ENCODE data around the gene KCNC1.

Gene KCNC1

DNA sequence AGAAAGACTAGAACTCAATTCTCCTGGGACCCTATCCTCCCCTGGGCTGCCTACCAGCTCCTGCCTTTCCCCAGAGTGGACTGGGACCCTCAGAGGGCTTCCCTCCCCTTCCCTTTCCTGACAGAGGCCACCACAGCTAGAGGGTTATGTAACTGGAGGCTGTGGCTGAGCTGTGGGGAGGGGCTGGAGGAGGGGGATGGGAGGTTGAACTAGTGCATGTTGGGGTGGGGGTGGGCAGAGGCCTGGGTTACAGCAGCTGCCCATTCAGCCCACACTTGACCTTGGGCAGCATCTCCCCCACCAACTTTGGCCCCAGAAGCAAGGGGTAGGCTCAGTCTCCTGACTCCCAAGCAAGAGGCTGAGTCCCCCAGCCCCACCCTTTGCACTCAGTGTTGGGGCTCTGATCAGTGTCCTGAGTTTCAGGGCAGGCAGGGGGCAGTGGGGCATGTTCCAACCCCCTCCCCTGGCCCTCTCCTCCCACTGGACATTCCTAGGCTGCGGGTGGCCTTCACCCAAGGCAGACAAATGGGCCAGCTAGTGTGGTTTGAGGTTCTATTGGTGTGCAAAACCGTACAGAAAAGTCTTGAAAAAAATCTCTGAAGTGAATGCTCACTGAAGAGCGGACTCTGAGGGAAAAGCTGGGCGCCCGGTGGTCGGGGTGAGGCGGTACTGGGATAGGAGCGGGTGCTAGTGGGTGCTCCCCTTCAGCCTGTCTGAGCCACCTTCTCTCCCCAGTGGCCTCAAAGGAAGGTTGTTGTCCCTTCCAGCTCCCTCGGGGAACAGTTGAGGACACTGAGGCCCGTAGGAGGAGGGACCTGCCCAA is 3.8 kb downstream of the KCNC1 start:
- Histone ChIP-seq H3K27ac (ENCODE audit: low read length) (no peak overlapping the region), H3K36me3 (ENCODE audit: control insufficient read depth, insufficient read depth, low read length) (no peaks in the 10 kb centered on the region), H3K4me1 (ENCODE audit: control insufficient read depth, insufficient read depth, low read length) (peaks cover 6% of the 10 kb centered on the region), H3K4me3 (ENCODE audit: low read length) (no peak overlapping the region), H3K9me3 (ENCODE audit: control insufficient read depth, insufficient read depth, low read length) (no peaks in the 10 kb centered on the region), H3K27me3 (ENCODE audit: control insufficient read depth, insufficient read depth, low read length) (peaks cover 30% of the 10 kb centered on the region)
- no CpG with 5 or more reads among the region's 10 CpGs for WGBS (ENCODE audit: insufficient coverage, insufficient read length)
- DNase-seq (ENCODE audit: low read depth, low spot score): no peak

- peaks cover 6% of the 10 kb centered on the region for H3K4me1 ChIP-seq (ENCODE audit: control insufficient read depth, insufficient read depth, low read length)
- WGBS (ENCODE audit: insufficient coverage, insufficient read length): no CpG with 5 or more reads among the region's 6 CpGs
- no peaks in the 10 kb centered on the region for H3K36me3 ChIP-seq (ENCODE audit: control insufficient read depth, insufficient read depth, low read length)
- no peak for DNase-seq (ENCODE audit: low read depth, low spot score)
- H3K4me3 ChIP-seq (ENCODE audit: low read length): no peak overlapping the region
- peaks cover 20% of the 10 kb centered on the region for H3K27me3 ChIP-seq (ENCODE audit: control insufficient read depth, insufficient read depth, low read length)
- H3K27ac ChIP-seq (ENCODE audit: low read length): no peak overlapping the region
- H3K9me3 ChIP-seq (ENCODE audit: control insufficient read depth, insufficient read depth, low read length): no peaks in the 10 kb centered on the region
Observed at GRCh38 chr11:17739945-17740338, 5.4 kb downstream of the KCNC1 start.

- Histone ChIP-seq H3K27me3 (ENCODE audit: control insufficient read depth, insufficient read depth, low read length) (peaks cover 18% of the 10 kb centered on the region), H3K4me3 (ENCODE audit: low read length) (no peak overlapping the region), H3K36me3 (ENCODE audit: control insufficient read depth, insufficient read depth, low read length) (no peaks in the 10 kb centered on the region), H3K9me3 (ENCODE audit: control insufficient read depth, insufficient read depth, low read length) (no peaks in the 10 kb centered on the region), H3K4me1 (ENCODE audit: control insufficient read depth, insufficient read depth, low read length) (peaks cover 6% of the 10 kb centered on the region), H3K27ac (ENCODE audit: low read length) (no peak overlapping the region)
- no CpG with 5 or more reads among the region's 7 CpGs for WGBS (ENCODE audit: insufficient coverage, insufficient read length)
- DNase-seq (ENCODE audit: low read depth, low spot score): no peak
Observed at GRCh38 chr11:17740649-17741235, 6.2 kb downstream of the KCNC1 start.

DNA sequence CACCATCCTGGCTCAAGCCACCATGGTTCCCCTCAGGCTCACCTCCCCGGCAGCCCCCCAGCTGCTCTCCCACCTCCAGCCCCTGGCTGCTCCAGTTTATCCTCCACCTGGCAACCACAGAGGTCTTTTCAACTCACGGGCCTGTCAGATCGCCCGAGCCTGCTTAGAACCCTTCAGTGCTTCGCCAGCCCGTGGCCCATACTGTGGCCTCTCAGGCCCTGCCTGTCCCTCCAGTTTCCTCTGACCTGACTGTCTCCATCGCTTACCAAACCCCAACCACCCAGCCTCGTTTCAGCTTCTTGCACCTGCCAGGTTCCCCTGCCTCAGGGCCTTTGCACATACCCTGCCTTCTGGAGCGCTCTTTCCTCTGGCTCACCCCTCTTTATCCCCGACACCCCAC is 6.9 kb downstream of the KCNC1 start:
- no peak for DNase-seq (ENCODE audit: low read depth, low spot score)
- WGBS (ENCODE audit: insufficient coverage, insufficient read length): no CpG with 5 or more reads among the region's 10 CpGs

DNA sequence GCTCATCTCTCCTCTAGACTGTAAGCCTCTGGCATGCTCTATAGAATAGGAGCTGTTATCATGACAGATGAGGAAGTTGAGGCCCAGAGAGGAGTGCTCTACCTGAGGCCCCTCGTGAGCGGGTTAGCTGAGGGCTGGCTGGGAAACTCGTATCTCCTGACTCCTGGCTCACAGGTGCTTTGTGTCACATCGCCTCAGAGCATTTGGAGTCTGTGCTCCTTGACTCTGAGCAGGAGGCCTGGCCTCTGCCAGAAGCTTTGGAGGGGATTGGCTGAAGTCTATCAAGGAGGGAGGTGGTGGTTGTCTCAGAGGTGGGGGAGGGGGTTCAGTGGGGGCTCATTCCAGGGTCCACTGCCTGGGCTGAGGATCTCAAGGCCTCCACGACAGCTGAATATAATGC is 7.4 kb downstream of the KCNC1 start:
- H3K27me3 ChIP-seq (ENCODE audit: control insufficient read depth, insufficient read depth, low read length): peaks cover 6% of the 10 kb centered on the region
- no CpG with 5 or more reads among the region's 5 CpGs for WGBS (ENCODE audit: insufficient coverage, insufficient read length)
- DNase-seq (ENCODE audit: low read depth, low spot score): no peak
- H3K4me3 ChIP-seq (ENCODE audit: low read length): no peak overlapping the region
- no peaks in the 10 kb centered on the region for H3K36me3 ChIP-seq (ENCODE audit: control insufficient read depth, insufficient read depth, low read length)
- no peak overlapping the region for H3K27ac ChIP-seq (ENCODE audit: low read length)
- H3K4me1 ChIP-seq (ENCODE audit: control insufficient read depth, insufficient read depth, low read length): peaks cover 1% of the 10 kb centered on the region; the same call in 1 of the 2 replicates
- H3K9me3 ChIP-seq (ENCODE audit: control insufficient read depth, insufficient read depth, low read length): no peaks in the 10 kb centered on the region

More for the DNA sequence above, 6.9 kb downstream of the KCNC1 start:
- Histone ChIP-seq H3K36me3 (ENCODE audit: control insufficient read depth, insufficient read depth, low read length) (no peaks in the 10 kb centered on the region), H3K27ac (ENCODE audit: low read length) (no peak overlapping the region), H3K4me3 (ENCODE audit: low read length) (no peak overlapping the region), H3K4me1 (ENCODE audit: control insufficient read depth, insufficient read depth, low read length) (peaks cover 1% of the 10 kb centered on the region; the same call in 1 of the 2 replicates), H3K27me3 (ENCODE audit: control insufficient read depth, insufficient read depth, low read length) (peaks cover 11% of the 10 kb centered on the region), H3K9me3 (ENCODE audit: control insufficient read depth, insufficient read depth, low read length) (no peaks in the 10 kb centered on the region)

DNA sequence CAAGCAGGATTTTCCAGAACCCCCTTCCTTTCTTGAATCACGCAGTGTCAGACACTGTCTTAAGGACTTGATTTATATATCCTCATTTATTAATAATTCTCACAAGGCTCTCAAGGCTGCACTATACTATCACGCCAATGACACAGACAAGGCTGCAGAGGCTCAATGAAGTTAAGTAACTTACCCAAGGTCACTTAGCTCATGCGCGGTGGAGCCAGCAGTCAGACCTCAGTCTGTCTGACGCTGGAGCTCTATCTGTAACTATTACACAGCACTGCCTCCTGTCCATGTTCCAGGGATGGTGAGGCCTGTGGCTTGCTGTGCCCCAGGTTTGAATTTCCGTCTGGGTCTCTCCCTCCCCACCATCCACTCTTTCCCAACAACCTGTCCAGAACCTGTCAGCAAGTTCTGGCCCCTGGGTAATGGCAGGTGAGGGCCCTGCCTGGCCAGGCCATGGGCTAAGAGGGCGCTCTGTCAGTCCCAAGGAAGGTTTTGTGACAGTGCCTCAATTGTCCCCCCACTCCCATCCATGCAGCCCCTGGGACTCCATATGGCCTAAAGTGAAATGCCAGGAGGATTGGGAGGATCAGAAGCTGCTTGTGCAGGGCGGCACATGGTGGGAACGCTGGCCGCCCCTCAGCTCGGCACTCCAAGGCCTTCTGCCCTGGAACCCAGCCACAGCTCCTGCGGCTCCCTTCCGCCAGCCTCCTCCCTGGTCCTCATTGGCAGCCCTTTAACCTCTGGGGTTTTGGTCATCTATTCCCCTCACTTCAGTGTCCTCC is 8.6 kb downstream of the KCNC1 start:
- Histone ChIP-seq H3K36me3 (ENCODE audit: control insufficient read depth, insufficient read depth, low read length) (no peaks in the 10 kb centered on the region), H3K4me3 (ENCODE audit: low read length) (no peak overlapping the region), H3K27ac (ENCODE audit: low read length) (no peak overlapping the region), H3K27me3 (ENCODE audit: control insufficient read depth, insufficient read depth, low read length) (no peaks in the 10 kb centered on the region), H3K4me1 (ENCODE audit: control insufficient read depth, insufficient read depth, low read length) (peaks cover 1% of the 10 kb centered on the region; the same call in 1 of the 2 replicates), H3K9me3 (ENCODE audit: control insufficient read depth, insufficient read depth, low read length) (no peaks in the 10 kb centered on the region)
- no CpG with 5 or more reads among the region's 13 CpGs for whole genome bisulfite sequencing (ENCODE audit: insufficient coverage, insufficient read length)
- DNase-seq (ENCODE audit: low read depth, low spot score): no peak

- Histone ChIP-seq H3K27me3 (ENCODE audit: control insufficient read depth, insufficient read depth, low read length) (no peaks in the 10 kb centered on the region), H3K4me3 (ENCODE audit: low read length) (no peak overlapping the region), H3K36me3 (ENCODE audit: control insufficient read depth, insufficient read depth, low read length) (no peaks in the 10 kb centered on the region), H3K27ac (ENCODE audit: low read length) (no peak overlapping the region), H3K4me1 (ENCODE audit: control insufficient read depth, insufficient read depth, low read length) (peaks cover under 1% of the 10 kb centered on the region; the same call in 1 of the 2 replicates), H3K9me3 (ENCODE audit: control insufficient read depth, insufficient read depth, low read length) (no peaks in the 10 kb centered on the region)
- DNase-seq (ENCODE audit: low read depth, low spot score): no peak
- no CpG with 5 or more reads among the region's 5 CpGs for WGBS (ENCODE audit: insufficient coverage, insufficient read length)
Observed at GRCh38 chr11:17743808-17744119, 9.2 kb downstream of the KCNC1 start.

DNA sequence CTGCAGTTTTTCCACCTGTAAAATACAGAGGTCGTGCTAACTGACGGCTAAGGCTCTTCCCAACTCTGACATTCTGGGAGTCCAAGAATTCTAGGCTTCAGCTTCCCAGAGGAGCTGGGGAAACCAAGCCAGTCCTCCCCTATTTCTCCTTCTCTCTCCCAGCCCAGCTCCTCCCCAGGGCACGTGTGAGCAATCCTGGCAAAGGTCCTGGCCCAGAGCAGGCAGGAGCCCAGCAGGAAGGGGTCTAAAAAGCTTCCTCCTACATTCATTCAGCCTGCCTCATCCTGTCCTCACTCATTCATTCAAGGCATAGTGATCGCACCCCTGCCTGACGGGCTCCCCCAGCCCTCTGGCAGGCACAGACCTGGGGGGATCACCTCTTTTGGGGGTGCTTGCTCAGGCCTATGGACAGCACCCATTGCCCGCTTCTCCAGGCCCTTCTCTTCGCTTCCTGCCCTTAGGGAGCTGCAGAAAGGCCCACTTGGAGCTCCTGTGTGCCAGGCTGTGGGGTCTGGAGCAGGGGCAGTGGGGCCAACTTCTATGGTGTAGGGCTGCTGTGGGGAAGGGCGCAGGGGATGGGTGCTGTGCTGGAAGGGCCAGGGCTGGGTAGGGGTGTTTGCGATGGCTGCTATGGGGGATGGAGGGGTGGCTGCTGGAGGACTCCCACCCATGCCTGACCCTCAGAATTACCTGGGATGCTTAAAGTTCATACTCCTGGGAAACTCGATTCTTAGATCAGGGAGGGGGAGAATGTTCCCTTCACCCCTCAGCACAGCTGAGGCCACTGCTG is 9.8 kb downstream of the KCNC1 start:
- Histone ChIP-seq H3K27ac (ENCODE audit: low read length) (no peak overlapping the region), H3K36me3 (ENCODE audit: control insufficient read depth, insufficient read depth, low read length) (no peaks in the 10 kb centered on the region), H3K4me3 (ENCODE audit: low read length) (no peak overlapping the region), H3K4me1 (ENCODE audit: control insufficient read depth, insufficient read depth, low read length) (no peaks in the 10 kb centered on the region), H3K27me3 (ENCODE audit: control insufficient read depth, insufficient read depth, low read length) (no peaks in the 10 kb centered on the region), H3K9me3 (ENCODE audit: control insufficient read depth, insufficient read depth, low read length) (no peaks in the 10 kb centered on the region)
- WGBS (ENCODE audit: insufficient coverage, insufficient read length): no CpG with 5 or more reads among the region's 10 CpGs
- DNase-seq (ENCODE audit: low read depth, low spot score): no peak

- WGBS (ENCODE audit: insufficient coverage, insufficient read length): no CpG with 5 or more reads among the region's 20 CpGs
- Histone ChIP-seq H3K27me3 (ENCODE audit: control insufficient read depth, insufficient read depth, low read length) (no peaks in the 10 kb centered on the region), H3K9me3 (ENCODE audit: control insufficient read depth, insufficient read depth, low read length) (no peaks in the 10 kb centered on the region), H3K4me1 (ENCODE audit: control insufficient read depth, insufficient read depth, low read length) (no peaks in the 10 kb centered on the region), H3K36me3 (ENCODE audit: control insufficient read depth, insufficient read depth, low read length) (no peaks in the 10 kb centered on the region), H3K4me3 (ENCODE audit: low read length) (no peak overlapping the region), H3K27ac (ENCODE audit: low read length) (no peak overlapping the region)
- no peak for DNase-seq (ENCODE audit: low read depth, low spot score)
Observed at GRCh38 chr11:17745023-17745772, 10.6 kb downstream of the KCNC1 start.

All from iPS DF 6.9 (cell line).